ENCODE results near the gene TRAF2.

DNA sequence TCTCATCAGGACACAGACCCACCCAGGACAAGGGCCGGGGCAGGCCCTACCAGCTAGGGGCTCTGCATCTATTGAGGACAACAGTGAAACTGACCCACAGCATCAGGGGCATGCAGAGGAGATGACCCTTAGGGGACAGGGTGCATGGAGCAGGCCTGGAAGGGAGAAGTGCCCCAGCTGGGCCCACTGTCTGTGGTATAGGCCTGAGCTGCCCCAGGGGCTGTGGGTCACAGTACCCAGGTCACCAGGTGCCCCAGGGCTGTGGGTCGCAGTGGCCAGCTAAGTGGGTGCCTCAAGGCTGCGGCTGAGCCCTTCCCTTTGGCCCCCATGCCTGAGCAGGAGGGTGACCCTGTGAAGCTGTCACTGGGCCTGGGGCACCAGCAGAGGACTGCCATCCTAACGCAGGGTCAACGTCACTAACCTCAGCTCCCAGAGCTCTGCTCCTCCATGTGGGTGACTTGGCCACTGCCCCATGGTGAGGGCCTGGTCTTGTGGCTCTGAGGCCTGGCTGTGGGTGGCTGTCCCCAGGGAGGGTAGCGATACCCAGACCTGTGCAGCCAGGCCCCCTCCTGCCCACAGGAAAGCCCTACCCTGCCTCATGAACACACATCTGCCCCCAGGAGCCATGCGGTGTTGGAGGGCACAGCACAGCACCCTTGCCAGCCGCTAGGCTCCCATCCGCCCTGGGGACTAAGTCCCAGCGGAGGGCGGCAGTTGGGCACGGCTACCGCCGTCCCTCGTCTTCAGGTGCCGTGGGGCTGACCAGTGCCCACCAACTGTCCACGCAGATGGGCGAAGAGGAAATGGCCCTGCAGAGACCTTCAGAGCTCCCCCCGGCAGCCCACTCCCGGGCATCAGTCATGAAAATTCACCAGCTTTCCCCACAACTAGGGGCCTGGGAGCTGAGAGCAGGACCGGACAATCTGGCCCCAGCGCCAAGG, 25.1 kb upstream of the TRAF2 start:
- TF ChIP-seq, protein P1, sequence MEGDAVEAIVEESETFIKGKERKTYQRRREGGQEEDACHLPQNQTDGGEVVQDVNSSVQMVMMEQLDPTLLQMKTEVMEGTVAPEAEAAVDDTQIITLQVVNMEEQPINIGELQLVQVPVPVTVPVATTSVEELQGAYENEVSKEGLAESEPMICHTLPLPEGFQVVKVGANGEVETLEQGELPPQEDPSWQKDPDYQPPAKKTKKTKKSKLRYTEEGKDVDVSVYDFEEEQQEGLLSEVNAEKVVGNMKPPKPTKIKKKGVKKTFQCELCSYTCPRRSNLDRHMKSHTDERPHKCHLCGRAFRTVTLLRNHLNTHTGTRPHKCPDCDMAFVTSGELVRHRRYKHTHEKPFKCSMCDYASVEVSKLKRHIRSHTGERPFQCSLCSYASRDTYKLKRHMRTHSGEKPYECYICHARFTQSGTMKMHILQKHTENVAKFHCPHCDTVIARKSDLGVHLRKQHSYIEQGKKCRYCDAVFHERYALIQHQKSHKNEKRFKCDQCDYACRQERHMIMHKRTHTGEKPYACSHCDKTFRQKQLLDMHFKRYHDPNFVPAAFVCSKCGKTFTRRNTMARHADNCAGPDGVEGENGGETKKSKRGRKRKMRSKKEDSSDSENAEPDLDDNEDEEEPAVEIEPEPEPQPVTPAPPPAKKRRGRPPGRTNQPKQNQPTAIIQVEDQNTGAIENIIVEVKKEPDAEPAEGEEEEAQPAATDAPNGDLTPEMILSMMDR (IDR thresholded peaks at IDR 0.05) = no peak
- TF ChIP-seq POLR2AphosphoS5 (IDR thresholded peaks at IDR 0.05) = no peak

Measured in stomach (tissue), 4 donors.